Activated CD8-positive, alpha-beta memory T cell treated with anti-CD3 and anti-CD28 coated beads for 4 hours (primary cell): Measurements from ENCODE around the gene TMEM139.
"Not testable (repeated sequence)": the region's sequence is repeated elsewhere in the genome, so short reads cannot be mapped to it uniquely, and the experiment has no call there.

Experiments used
- DNase-seq, 2 donors: peaks; one replicate each; pipeline ENCODE4 v3.0.0-alpha.2; 2020; ENCODE audit warnings: low read depth in 2 of 2

Gene TMEM139

GRCh38 chr7:143288836-143289235 is 4.1 kb downstream of the TMEM139 start:
- no peak for DNase-seq

- DNase-seq = no peak
Observed at GRCh38 chr7:143289421-143289820, 4.7 kb downstream of the TMEM139 start.

- DNase-seq = not testable (repeated sequence)
Observed at GRCh38 chr7:143289888-143290287, 5.1 kb downstream of the TMEM139 start.

GRCh38 chr7:143290293-143290692 is 5.5 kb downstream of the TMEM139 start:
- DNase-seq = no peak

- no peak for DNase-seq
Observed at GRCh38 chr7:143292876-143293275, 8.1 kb downstream of the TMEM139 start.

GRCh38 chr7:143295870-143296269 is 11.1 kb downstream of the TMEM139 start:
- no peak for DNase-seq

GRCh38 chr7:143296686-143297085 is 11.9 kb downstream of the TMEM139 start:
- no peak for DNase-seq

GRCh38 chr7:143299346-143299745 is 14.6 kb downstream of the TMEM139 start:
- no peak for DNase-seq

GRCh38 chr7:143299840-143300239 is 15.1 kb downstream of the TMEM139 start:
- peak in 1 of 2 donors; percentile 27 for DNase-seq

GRCh38 chr7:143300959-143301935 is 16.5 kb downstream of the TMEM139 start:
- DNase-seq = no peak

- no peak for DNase-seq
Observed at GRCh38 chr7:143303733-143304132, 19.0 kb downstream of the TMEM139 start.

GRCh38 chr7:143304938-143305337 is 20.2 kb downstream of the TMEM139 start:
- no peak for DNase-seq

GRCh38 chr7:143305423-143306070 is 20.8 kb downstream of the TMEM139 start:
- peak in 1 of 2 donors; percentile 39 for DNase-seq

GRCh38 chr7:143308632-143309031 is 23.9 kb downstream of the TMEM139 start:
- no peak for DNase-seq

GRCh38 chr7:143314127-143314526 is 29.4 kb downstream of the TMEM139 start:
- DNase-seq = no peak

GRCh38 chr7:143315776-143316175 is 31.0 kb downstream of the TMEM139 start, which contains the start of gene CLCN1:
TSS of gene CLCN1 (plus strand) at chr7:143316111. CDS start at chr7:143316213, 102 bp downstream.
- no peak for DNase-seq

- no peak for DNase-seq
Observed at GRCh38 chr7:143316492-143316891, 31.7 kb downstream of the TMEM139 start.

- no peak for DNase-seq
Observed at GRCh38 chr7:143318661-143319060, 33.9 kb downstream of the TMEM139 start.

GRCh38 chr7:143320620-143321019 is 35.9 kb downstream of the TMEM139 start:
- DNase-seq = no peak

GRCh38 chr7:143321242-143321641 is 36.5 kb downstream of the TMEM139 start:
- no peak for DNase-seq

- DNase-seq = no peak
Observed at GRCh38 chr7:143321734-143322133, 37.0 kb downstream of the TMEM139 start.

GRCh38 chr7:143322760-143323633 is 38.2 kb downstream of the TMEM139 start:
- DNase-seq = no peak
